Measurements from ENCODE around the gene TXNDC9.
"Not testable (repeated sequence)": the region's sequence is repeated elsewhere in the genome, so short reads cannot be mapped to it uniquely, and the experiment has no call there.

Gene TXNDC9

DNA sequence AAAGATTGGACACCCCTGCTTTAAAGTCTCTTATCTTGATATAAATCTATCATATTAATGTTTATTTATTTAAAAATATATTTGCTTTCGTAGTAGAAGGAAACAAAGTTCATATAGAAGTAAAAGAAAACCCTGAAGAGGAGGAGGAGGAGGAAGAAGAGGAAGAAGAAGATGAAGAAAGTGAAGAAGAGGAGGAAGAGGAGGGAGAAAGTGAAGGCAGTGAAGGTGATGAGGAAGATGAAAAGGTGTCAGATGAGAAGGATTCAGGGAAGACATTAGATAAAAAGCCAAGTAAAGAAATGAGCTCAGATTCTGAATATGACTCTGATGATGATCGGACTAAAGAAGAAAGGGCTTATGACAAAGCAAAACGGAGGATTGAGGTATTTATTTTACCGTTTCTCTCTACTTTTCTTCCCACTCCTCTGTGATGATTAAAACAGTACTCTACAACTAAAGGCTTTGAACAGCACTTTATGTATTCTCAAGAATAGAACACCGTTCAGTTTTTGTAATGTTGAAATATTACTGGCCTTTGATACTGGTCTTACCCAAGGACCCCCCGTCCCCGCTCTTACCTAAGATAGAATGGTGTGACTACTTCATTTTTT, 40.2 kb upstream of the TXNDC9 start:
- Histone ChIP-seq H3K4me3 (ENCODE audit: severe bottlenecking) (no peak overlapping the region), H3K27ac (ENCODE audit: poor library complexity, severe bottlenecking) (no peak overlapping the region), H3K4me1 (ENCODE audit: insufficient read depth, poor library complexity, severe bottlenecking) (no peaks in the 10 kb centered on the region), H3K9me3 (ENCODE audit: severe bottlenecking) (no peaks in the 10 kb centered on the region), H3K36me3 (ENCODE audit: low read depth) (peaks cover 95% of the 10 kb centered on the region), H3K27me3 (ENCODE audit: insufficient read depth, poor library complexity, severe bottlenecking) (no peaks in the 10 kb centered on the region)
- DNase-seq (ENCODE audit: low spot score) (no peak), ATAC-seq (ENCODE audit: low read depth) (no peak)
- TF ChIP-seq, protein P1, sequence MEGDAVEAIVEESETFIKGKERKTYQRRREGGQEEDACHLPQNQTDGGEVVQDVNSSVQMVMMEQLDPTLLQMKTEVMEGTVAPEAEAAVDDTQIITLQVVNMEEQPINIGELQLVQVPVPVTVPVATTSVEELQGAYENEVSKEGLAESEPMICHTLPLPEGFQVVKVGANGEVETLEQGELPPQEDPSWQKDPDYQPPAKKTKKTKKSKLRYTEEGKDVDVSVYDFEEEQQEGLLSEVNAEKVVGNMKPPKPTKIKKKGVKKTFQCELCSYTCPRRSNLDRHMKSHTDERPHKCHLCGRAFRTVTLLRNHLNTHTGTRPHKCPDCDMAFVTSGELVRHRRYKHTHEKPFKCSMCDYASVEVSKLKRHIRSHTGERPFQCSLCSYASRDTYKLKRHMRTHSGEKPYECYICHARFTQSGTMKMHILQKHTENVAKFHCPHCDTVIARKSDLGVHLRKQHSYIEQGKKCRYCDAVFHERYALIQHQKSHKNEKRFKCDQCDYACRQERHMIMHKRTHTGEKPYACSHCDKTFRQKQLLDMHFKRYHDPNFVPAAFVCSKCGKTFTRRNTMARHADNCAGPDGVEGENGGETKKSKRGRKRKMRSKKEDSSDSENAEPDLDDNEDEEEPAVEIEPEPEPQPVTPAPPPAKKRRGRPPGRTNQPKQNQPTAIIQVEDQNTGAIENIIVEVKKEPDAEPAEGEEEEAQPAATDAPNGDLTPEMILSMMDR (IDR thresholded peaks at IDR 0.05; ENCODE audit: poor library complexity, severe bottlenecking), result no peak

DNA sequence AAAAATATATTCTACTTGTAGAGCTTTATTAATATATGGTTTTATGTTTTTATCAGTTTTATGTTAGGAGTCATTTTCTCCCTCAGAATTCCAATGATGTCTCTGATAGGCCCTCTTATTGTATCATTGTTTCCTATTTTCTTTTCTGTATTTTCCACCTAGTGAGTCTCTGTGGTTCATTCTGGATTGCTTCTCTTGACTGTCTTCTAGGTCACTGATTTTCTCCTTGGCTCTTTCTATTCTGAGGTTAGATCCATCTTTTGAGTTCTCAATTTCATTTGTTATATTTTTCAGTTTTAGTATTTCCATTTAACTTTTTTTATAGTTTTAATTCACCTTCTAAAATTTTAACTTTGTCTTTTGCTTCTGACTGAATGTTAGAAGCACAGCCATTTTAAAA, 38.6 kb upstream of the TXNDC9 start:
- ATAC-seq (ENCODE audit: low read depth) (no peak), DNase-seq (ENCODE audit: low spot score) (no peak)
- H3K27ac ChIP-seq (ENCODE audit: poor library complexity, severe bottlenecking), result no peak overlapping the region
- TF ChIP-seq, protein P1 (IDR thresholded peaks at IDR 0.05; ENCODE audit: poor library complexity, severe bottlenecking), result no peak
- no peak overlapping the region for H3K4me3 ChIP-seq (ENCODE audit: severe bottlenecking)
- no peaks in the 10 kb centered on the region for H3K27me3 ChIP-seq (ENCODE audit: insufficient read depth, poor library complexity, severe bottlenecking)
- no peaks in the 10 kb centered on the region for H3K4me1 ChIP-seq (ENCODE audit: insufficient read depth, poor library complexity, severe bottlenecking)
- no peaks in the 10 kb centered on the region for H3K9me3 ChIP-seq (ENCODE audit: severe bottlenecking)
- peaks cover 95% of the 10 kb centered on the region for H3K36me3 ChIP-seq (ENCODE audit: low read depth)

DNA sequence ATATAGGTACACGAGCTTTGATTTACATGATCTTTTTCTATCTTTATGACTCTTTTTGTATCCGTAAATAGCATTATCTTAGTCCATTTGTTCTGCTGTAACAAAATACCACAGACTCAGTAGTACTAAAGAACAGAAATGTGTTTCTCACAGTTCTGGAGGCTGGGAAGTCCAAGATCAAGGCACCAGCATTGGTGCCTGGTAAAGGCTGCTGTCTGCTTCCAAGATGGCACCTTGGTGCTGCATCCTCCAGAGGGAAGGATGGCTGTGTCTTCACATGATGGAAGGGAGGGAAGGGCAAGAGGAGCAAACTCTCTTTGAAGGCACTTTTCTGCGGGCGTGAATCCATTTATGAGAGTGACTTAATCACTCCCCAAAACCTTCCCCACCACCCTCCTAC, 37.0 kb upstream of the TXNDC9 start:
- Histone ChIP-seq H3K36me3 (ENCODE audit: low read depth) (peaks cover 95% of the 10 kb centered on the region), H3K4me3 (ENCODE audit: severe bottlenecking) (no peak overlapping the region), H3K4me1 (ENCODE audit: insufficient read depth, poor library complexity, severe bottlenecking) (no peaks in the 10 kb centered on the region), H3K27me3 (ENCODE audit: insufficient read depth, poor library complexity, severe bottlenecking) (no peaks in the 10 kb centered on the region), H3K9me3 (ENCODE audit: severe bottlenecking) (no peaks in the 10 kb centered on the region), H3K27ac (ENCODE audit: poor library complexity, severe bottlenecking) (no peak overlapping the region)
- TF ChIP-seq, protein P1 (IDR thresholded peaks at IDR 0.05; ENCODE audit: poor library complexity, severe bottlenecking), result no peak
- no peak for ATAC-seq (ENCODE audit: low read depth)
- DNase-seq (ENCODE audit: low spot score), result no peak

DNA sequence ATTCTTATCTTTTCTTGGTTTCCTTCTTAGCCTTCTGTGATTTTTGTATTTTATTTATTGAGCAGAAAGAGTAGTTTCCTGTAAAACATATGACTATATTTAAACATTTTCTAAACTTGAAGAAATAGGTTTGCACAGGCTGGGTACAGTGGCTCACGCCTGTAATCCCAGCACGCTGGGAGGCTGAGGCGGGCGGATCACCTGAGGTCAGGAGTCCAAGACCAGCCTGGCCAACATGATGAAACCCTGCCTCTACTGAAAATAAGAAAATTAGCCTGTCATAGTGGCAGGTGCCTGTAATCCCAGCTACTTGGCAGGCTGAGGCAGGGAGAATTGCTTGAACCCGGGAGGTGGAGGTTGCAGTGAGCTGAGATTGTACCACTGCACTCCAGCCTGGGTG, 32.7 kb upstream of the TXNDC9 start:
- not testable (repeated sequence) for ATAC-seq (ENCODE audit: low read depth); H3K4me3 ChIP-seq (ENCODE audit: severe bottlenecking); H3K4me1 ChIP-seq (ENCODE audit: insufficient read depth, poor library complexity, severe bottlenecking); DNase-seq (ENCODE audit: low spot score); H3K27ac ChIP-seq (ENCODE audit: poor library complexity, severe bottlenecking); H3K9me3 ChIP-seq (ENCODE audit: severe bottlenecking); H3K27me3 ChIP-seq (ENCODE audit: insufficient read depth, poor library complexity, severe bottlenecking)
- H3K36me3 ChIP-seq (ENCODE audit: low read depth), result peaks cover 94% of the 10 kb centered on the region

DNA sequence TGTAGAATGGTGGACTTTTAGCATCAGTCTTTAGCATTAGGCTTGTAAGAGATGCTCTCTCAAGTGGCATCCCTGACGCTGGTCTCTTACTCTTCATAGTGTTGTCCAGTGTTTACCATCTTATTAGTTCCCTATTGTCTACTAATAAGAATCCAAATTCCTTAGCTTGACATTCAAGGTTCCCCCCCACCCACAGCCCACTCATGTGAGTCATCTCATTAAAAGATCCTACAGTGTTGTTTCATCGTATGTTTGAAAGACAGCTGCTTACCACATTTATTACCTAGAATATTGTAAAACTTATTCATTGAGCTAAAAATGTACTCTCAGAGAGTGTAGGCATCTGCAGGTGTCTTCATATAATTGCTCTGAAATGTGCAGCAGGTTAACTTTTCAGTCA, 29.5 kb upstream of the TXNDC9 start:
- H3K4me3 ChIP-seq (ENCODE audit: severe bottlenecking), result no peak overlapping the region
- ATAC-seq (ENCODE audit: low read depth), result no peak
- H3K27ac ChIP-seq (ENCODE audit: poor library complexity, severe bottlenecking), result no peak overlapping the region
- H3K36me3 ChIP-seq (ENCODE audit: low read depth), result peaks cover 96% of the 10 kb centered on the region
- DNase-seq (ENCODE audit: low spot score), result no peak
- H3K9me3 ChIP-seq (ENCODE audit: severe bottlenecking), result no peaks in the 10 kb centered on the region
- H3K27me3 ChIP-seq (ENCODE audit: insufficient read depth, poor library complexity, severe bottlenecking), result no peaks in the 10 kb centered on the region
- no peaks in the 10 kb centered on the region for H3K4me1 ChIP-seq (ENCODE audit: insufficient read depth, poor library complexity, severe bottlenecking)
- TF ChIP-seq, protein P1 (IDR thresholded peaks at IDR 0.05; ENCODE audit: poor library complexity, severe bottlenecking), result no peak

Measured in RWPE2 (cell line).